ENCODE measurements around the gene SLC9A2.
A peak's percentile ranks its signal among the peaks of the same experiment; 100 is the strongest.

Gene SLC9A2

GRCh38 chr2:102724016-102724490 lies 104.7 kb downstream of the SLC9A2 start:
- DNase-seq (ENCODE audit: low read depth): no peak

GRCh38 chr2:102724553-102724952 lies 105.2 kb downstream of the SLC9A2 start:
- TF ChIP-seq, protein P1, sequence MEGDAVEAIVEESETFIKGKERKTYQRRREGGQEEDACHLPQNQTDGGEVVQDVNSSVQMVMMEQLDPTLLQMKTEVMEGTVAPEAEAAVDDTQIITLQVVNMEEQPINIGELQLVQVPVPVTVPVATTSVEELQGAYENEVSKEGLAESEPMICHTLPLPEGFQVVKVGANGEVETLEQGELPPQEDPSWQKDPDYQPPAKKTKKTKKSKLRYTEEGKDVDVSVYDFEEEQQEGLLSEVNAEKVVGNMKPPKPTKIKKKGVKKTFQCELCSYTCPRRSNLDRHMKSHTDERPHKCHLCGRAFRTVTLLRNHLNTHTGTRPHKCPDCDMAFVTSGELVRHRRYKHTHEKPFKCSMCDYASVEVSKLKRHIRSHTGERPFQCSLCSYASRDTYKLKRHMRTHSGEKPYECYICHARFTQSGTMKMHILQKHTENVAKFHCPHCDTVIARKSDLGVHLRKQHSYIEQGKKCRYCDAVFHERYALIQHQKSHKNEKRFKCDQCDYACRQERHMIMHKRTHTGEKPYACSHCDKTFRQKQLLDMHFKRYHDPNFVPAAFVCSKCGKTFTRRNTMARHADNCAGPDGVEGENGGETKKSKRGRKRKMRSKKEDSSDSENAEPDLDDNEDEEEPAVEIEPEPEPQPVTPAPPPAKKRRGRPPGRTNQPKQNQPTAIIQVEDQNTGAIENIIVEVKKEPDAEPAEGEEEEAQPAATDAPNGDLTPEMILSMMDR (conservative IDR thresholded peaks at IDR 0.05; ENCODE audit: low read depth, low read length): no peak
- no peak overlapping the region for H3K4me3 ChIP-seq (ENCODE audit: low read depth, low read length)
- DNase-seq (ENCODE audit: low read depth): no peak

More at GRCh38 chr2:102724016-102724490, 104.7 kb downstream of the SLC9A2 start:
- H3K4me3 ChIP-seq (ENCODE audit: low read depth, low read length): no peak overlapping the region
- TF ChIP-seq, protein P1 (conservative IDR thresholded peaks at IDR 0.05; ENCODE audit: low read depth, low read length): no peak

DNA sequence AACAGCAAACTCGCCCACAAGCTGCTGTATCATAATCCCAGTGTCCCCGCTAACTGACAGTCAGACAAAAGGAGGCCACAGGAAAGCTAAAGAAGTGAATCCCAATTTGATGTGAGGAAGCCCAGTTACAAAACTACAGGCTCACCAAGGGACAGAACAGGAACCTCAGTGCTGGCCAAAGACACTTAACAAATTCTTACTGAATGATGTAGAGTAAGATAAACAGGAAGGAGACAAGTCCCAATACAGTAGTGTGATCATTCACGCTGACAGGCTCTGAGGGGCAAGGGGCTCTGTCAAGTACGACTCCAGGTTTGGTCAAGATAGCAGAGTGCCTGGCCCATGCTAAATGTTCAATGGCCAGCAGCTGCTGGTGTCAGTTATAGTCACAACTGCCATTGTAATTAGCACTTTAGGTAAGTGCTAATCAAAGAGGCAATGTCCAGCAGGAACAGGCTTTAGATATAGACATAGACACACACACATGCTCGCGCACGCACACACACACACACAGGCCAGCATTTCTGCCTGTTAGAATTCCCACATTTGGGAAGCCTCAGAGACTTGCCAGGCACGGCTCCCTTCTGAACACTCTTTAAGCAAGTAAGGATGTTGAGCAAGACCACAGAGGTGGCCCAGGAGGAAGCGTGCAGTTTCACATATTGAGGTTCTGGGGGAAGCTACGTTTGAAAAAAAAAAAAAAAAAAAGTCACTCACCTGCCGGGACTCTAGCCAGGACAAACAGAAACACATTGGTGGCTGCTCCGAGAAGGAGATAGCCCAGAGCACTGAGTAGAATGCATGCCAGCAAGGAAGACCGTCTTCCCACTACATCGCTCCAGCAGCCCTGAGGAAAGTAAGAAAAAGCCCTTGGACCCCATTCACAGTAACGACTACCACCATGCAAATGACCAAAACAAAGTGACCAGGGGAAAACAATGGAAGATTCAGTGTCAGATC lies 107.1 kb downstream of the SLC9A2 start:
- TF ChIP-seq, protein P1 (conservative IDR thresholded peaks at IDR 0.05; ENCODE audit: low read depth, low read length): no peak
- no peak for DNase-seq (ENCODE audit: low read depth)
- H3K4me3 ChIP-seq (ENCODE audit: low read depth, low read length): no peak overlapping the region

GRCh38 chr2:102735416-102736109 lies 116.2 kb downstream of the SLC9A2 start:
- H3K4me3 ChIP-seq (ENCODE audit: low read depth, low read length): peak overlapping the region; percentile 93
- peak; percentile 19 for DNase-seq (ENCODE audit: low read depth)
- TF ChIP-seq, protein P1 (conservative IDR thresholded peaks at IDR 0.05; ENCODE audit: low read depth, low read length): no peak

DNA sequence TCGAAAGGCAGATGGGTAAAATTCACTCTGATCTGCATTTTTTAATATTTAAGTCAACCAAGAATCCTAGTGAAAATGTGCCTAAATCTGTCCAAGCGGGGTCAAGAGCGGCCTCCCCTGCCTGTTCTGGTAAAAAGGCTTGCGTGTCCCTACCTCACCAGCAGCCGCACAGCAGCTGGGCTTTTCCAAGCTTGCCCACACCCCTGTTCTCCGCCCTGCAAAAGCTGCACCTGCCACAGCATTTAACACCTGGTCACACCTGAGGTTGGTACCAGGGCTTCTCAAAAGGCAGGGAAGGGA lies 116.7 kb downstream of the SLC9A2 start:
- DNase-seq (ENCODE audit: low read depth): no peak
- TF ChIP-seq, protein P1 (conservative IDR thresholded peaks at IDR 0.05; ENCODE audit: low read depth, low read length): no peak
- H3K4me3 ChIP-seq (ENCODE audit: low read depth, low read length): peak overlapping the region; percentile 93

- peak; percentile 67 for DNase-seq (ENCODE audit: low read depth)
- H3K4me3 ChIP-seq (ENCODE audit: low read depth, low read length): peak overlapping the region; percentile 93
- TF ChIP-seq, protein P1 (conservative IDR thresholded peaks at IDR 0.05; ENCODE audit: low read depth, low read length): peak; percentile 33
Measured at GRCh38 chr2:102736410-102737409, 117.4 kb downstream of the SLC9A2 start.
